RCC 7860 (cell line): ENCODE results near the gene THEMIS2.
"Not testable (repeated sequence)": the region's sequence is repeated elsewhere in the genome, so short reads cannot be mapped to it uniquely, and the experiment has no call there.

ENCODE experiments used
- DNase-seq: peaks from one replicate; pipeline ENCODE4 v3.0.0-alpha.2; 2015; ENCODE audit warnings: low spot score
- FAIRE-seq: peaks from 2 replicates; lab custom pipeline; 2012; peaks lifted over from hg19 to GRCh38; lab: Jason Lieb, UNC

The THEMIS2 gene

DNA sequence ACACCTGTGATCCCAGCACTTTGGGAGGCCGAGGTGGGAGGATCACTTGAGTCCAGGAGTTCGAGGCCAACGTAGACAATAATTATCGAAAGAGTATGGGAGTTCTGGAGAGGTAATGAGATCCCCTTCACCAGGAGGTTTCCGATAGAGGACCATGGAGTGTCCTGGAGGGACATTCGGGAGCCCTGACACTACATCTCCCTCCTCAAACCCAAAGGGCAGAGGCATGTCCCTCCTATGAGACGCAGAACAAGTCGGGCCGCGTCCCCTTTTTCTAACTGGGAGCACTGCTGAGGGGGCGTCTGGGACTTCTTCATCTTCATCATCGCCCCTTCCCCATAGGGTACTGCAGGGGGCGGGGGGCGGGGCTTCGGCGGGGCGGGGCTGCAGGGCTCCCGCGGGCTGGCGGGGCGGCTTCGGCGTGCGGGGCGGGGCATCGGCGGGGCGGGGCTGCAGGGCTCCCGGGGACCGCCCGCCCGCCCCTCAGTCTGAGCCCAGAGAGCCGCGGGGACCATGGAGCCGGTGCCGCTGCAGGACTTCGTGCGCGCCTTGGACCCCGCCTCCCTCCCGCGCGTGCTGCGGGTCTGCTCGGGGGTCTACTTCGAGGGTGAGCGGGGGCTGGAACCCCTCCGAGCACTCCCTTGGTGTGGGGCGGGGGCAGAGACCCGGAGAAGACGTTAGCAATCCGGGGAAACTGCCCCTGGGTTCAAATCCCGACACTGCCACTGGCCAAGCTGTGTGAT, at the start of gene THEMIS2:
Gene THEMIS2 (plus strand): TSS at position 486 of the 743 bp plus-strand sequence. CDS start 28 bp downstream, at position 514.
- no peak for FAIRE-seq
- DNase-seq = no peak

DNA sequence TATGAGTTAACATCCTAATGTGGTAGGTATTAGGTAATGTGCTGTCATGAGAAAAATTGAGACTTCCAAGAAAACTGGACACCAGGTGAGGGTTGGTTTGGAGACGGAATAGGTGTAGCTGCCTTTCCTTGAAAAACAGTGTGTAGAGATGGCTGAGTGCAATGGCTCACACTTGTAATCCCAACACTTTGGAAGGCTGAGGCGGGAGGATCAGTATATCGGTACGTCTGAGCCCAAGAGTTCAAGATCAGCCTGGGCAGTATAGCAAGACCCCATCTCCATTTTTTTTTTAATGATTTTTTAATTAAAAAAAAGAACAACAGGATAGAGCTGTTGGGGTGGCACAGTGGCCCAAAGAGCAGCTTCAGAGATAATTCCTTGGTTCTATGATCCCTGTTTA, 48.6 kb upstream of the THEMIS2 start:
- no peak for FAIRE-seq

DNA sequence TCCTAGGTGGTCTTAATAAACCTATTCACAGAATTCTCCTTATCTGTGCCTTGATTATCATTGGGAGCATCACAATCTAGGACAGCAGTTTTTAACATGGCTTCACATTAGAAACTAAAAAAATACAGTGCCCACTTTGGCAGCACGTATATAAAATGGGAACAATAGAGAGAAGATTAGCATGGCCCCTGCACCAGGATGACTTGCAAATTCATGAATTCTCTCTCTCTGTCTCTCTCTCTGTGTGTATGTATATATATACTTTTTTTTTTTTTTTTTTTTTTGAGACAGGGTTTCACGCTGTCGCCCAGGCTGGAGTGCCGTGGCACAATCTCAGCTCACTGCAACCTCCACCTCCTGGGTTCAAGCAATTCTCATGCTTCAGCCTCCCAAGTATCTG, 47.9 kb upstream of the THEMIS2 start:
- FAIRE-seq = no peak
- no peak for DNase-seq

More for the DNA sequence above, 48.6 kb upstream of the THEMIS2 start:
- DNase-seq = no peak

DNA sequence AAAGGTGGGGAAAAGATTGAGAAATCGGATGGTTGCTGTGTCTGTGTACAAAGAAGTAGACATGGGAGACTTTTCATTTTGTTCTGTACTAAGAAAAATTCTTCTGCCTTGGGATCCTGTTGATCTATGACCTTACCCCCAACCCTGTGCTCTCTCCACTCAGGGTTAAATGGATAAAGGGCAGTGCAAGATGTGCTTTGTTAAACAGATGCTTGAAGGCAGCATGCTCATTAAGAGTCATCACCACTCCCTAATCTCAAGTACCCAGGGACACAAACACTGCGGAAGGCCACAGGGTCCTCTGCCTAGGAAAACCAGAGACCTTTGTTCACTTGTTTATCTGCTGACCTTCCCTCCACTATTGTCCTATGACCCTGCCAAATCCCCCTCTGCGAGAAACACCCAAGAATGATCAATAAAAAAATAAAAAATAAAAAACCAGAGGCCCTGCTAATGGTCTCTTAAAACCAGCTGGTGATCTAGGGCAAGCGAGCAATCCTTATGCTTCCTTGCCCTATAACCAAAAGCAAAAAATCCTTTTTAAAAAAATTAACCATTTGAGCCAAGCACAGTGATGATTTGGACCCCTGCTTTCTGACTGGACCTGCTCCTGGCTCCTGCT, 42.9 kb upstream of the THEMIS2 start:
- not testable (repeated sequence) for FAIRE-seq

DNA sequence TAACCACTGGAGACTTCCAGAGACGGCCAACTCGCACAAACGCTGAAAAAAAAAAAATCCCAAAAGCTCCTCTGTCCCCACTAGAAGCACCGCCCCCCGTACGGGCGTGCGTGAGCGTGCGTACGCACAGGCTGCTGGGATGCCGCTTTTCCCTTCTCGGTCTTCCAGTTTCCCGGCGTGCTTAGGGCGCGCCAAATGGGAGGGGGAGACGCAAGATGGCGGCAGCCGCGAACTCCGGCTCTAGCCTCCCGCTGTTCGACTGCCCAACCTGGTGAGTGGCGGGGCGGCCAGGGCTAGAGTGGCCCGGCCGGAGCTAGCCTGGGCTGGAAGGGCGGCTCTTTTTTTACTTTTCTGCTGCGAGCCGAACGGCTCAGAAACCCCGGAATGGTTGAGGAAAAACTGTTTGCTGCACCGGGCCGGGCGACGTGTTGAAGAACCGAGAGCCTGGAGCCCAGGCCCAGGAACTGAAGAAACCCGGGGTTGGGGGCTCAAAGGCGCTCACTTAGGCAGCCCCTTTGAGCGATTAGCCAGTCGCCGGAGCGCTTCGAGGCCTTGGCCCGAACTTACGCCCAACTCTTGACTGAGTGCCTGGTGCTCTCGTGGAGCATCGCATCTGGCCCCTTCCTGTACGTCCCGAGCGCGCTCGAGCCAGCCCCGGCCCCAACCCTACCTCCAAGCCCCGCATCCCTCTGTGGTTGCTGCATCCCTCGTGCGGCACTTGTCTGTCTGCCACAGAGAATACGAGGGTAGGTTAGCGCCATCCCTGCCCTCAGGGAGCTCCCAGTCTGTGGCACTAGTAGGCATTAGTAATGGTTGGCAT, 41.5 kb upstream of the THEMIS2 start, which contains the start of gene PPP1R8:
Gene PPP1R8 (plus strand): TSS at position 162 of the 820 bp plus-strand sequence. CDS start 54 bp downstream, at position 216.
- DNase-seq (peak; percentile 91), FAIRE-seq (peak; percentile 79)

More for the DNA sequence above, 42.9 kb upstream of the THEMIS2 start:
- DNase-seq = not testable (repeated sequence)

DNA sequence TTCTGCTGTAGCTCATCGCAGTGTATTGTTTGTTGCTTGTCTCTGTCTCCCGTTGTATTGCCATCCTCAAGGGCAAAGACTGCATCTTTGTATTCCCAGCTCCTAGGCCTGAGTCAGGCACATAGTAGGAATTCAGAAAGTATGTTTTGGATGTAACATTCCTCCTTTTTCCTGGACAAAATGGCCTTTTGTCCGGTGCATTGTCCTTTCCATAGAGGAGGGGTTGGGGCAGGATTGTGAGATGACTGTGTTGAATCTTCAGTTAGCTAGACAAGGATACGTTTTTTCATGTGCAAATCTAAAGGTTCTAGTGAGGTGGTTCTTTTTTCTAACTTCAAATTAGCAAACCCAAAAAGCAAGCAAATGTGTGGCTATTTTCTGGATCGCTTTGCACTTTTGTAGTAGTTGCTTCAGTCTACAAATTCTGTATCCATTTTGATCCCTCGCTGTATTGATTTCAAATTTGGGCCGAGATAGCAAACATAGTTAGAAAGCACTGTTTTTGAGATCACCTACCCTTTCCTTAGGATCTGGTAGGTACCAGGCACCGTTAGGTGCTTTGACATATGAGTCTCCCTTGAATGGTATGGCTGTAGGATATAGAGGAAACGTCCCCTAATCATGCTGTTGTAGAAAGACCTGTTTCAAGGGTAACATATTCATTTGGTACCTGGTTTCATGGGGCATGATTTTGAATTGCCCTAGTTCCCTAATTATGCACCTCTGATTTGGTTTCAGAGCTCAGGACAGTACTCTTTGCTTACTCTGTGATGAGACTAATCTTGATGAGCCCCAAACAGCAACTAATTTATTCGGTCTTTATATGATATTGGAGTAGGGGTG, 40.6 kb upstream of the THEMIS2 start:
- FAIRE-seq = no peak
- no peak for DNase-seq

DNA sequence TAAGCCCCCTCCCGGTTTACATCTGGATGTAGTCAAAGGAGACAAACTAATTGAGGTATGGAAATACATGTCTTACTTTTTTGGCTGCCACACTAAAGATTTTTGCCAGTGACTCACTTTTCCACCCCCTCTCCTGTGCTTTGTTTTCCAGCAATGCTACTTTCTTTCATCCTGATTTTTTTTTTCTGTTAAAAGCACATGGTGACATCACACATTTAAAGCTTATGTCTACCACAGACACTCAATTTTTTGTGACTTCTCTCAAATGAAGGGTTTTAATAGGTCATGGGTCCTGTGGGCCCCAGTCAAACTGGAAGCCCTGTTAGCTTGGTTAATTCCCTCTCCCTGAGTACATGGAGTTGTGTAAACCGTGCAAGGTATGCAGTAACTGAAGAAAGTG, 39.6 kb upstream of the THEMIS2 start:
- no peak for DNase-seq
- FAIRE-seq = no peak

DNA sequence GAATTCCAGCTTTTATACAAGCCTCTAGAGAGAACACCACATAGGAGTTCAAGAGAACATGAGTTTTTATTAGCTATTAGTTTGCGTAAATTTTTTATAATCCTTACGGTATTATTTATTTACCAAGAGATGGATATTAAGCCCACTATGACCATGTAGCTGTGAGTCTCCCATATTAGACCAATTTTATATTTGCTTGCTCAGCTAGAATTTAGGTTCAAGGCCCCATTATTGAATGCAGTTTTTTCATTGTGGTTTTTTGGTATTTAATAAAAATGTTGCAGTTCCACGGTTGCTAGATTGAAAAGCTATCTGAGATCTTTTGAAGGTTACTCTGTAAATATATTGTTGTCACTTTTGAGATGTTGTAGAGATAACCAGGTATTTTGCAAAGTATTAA, 38.9 kb upstream of the THEMIS2 start:
- DNase-seq = no peak
- no peak for FAIRE-seq

DNA sequence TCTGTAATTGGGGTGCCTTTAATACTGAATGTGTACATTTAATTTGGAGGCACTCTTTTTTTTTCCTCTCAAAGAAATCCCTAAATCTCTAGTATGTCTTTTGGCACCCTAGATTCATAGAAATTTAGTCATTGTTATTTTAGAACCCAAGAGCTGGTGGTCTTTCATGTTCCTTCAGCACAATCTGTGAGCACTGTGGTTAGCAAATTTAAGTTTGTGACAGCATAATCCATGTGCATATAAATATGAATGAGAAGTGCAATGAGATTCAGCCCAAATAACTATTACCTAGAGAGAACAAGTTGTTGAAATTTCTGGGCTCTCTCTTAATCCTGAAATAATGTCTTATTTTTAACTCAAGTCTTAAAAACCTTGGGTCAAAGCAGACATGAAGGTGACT, 37.3 kb upstream of the THEMIS2 start:
- DNase-seq (no peak), FAIRE-seq (no peak)

DNA sequence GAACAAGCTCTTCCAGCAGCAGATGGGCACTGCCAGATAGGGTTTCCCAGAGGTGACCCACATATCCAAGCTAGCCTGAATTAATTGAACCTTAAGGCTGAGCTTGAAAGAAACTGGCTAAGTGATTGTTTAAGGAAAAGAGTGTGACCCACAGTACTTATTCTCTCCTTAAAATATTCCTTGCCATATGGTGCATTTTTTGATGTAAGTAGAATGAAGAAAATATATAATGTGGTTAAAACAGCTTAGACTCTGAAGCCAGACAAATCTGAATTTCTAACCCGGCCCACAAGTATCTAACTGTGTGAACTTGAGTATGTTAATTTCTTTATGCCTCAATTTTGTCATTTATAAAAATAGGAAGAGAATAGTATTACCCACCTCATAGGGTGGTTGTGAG, 36.8 kb upstream of the THEMIS2 start:
- FAIRE-seq = no peak
- DNase-seq = no peak

DNA sequence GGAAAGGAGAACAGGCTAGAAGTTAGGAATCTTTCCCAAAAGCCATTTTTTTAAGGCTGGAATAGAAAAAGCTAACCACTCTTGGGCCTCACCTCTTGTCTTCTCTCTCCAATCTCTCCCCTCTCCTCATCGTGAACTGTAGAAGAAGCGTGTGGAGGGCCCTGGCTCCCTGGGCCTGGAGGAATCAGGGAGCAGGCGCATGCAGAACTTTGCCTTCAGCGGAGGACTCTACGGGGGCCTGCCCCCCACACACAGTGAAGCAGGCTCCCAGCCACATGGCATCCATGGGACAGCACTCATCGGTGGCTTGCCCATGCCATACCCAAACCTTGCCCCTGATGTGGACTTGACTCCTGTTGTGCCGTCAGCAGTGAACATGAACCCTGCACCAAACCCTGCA, 22.4 kb upstream of the THEMIS2 start:
- FAIRE-seq (no peak), DNase-seq (no peak)

DNA sequence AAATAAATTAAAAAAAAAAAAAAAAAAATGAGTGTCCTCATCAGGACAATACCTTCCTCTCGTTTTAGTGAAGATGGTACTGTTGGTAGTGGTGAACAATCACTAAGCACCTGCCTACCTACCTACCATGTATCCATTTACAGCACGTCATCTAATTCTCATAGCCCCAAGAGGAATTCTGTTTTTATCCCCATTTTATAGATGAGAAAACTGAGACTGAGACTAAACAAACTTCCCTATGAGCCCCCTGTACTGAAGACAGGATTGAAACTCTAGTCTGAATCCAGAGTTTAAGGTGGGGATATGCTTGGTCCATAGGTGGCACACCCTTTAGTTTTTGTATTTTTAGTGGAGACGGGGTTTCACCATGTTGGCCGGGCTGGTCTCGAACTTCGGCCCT, 17.3 kb upstream of the THEMIS2 start:
- FAIRE-seq (no peak), DNase-seq (no peak)

DNA sequence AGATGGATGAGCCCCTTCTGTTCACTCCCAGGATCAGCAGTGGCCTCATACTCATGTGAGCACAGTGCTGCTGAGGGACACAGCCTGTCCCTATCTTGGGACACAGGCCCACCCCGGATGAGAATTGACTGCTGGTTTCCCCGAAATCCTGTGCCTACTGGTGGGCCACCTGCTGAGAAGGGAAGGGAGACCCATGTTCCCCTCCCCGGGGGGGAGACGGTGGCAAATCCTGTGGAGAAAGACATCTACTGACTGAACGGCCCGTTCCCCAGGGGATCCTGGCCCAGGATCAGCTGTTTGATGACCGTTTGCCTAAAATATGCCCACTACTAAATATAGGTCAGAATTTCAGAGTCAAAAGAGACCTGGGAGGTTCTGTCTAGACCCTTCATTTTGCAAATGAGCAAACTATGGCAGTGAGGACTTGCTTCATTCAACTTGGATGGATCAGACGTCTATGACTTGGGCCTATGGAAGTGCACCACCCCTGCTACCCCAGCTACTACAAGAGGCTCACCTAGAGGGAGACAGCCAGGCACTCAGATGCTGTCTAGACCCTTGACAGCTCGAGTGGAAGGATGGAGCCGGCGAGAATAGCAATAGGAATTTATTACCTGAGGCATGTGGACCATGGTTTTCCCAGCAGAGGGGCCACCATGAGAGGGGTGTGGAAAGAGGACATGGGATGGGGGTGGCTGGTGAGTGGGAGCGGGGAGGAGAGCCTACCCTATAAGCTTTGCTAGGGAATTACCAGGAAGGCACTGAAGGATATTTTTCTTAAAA, 15.6 kb upstream of the THEMIS2 start:
- FAIRE-seq (no peak), DNase-seq (no peak)

DNA sequence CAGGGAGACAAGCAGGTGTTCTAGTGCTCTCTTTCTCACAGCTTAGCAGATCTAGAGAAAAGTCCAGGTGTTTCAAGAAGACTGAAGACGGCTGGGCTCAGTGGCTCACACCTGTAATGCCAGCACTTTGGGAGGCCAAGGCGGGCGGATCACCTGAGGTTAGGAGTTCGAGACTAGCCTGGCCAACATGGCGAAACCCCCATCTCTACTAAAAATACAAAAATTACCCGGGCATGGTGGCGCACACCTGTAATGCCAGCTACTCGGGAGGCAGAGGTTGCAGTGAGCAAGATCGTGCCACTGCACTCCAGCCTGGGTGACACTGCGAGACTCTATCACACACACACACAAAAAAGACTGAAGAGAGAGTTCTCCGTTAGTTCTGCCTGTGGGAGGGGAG, 14.8 kb upstream of the THEMIS2 start:
- not testable (repeated sequence) for FAIRE-seq

DNA sequence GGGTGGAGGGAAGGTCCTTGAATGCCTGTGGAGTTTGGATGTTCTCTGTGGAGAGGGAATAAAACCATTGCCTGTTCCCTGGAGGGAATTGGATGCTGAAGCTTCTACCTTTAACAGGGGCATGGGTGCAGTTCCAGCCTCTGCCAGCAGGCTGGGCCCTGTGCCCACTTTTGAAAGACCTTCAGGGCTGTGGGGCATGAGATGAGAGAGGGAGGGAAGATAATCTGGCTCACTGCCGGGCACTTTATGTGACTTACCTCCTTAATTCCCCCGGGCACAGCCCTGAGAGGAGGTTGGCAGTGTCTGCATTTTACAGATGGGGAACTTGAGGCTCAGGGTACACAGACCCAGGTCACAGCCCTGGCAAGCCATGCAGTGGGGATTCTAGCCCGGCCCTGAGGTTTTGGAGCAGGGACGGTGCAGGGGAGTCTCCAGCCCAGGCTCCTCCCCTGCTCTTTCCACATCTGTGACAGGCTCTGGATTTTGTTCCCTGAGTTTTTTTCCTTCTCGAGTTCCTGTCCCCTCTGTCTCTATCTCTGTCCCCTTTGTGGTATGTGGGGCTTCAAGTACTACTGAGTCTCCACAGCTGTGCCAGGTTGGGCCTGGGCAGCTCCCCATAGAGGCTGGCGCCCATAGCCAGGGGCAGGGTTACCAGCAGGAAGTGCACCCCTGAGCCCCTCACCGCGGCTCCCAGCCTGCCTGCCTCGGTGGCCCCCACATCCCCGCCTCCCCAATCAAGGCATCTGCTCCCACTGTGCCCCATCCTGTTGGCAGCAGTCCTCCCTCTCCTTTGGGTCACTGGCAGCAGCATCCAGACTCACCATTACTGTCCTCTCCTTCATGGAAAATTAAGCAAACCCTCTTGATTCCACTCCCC, 14.0 kb upstream of the THEMIS2 start:
- peak; percentile 53 for DNase-seq
- no peak for FAIRE-seq

More for the DNA sequence above, 14.8 kb upstream of the THEMIS2 start:
- DNase-seq = not testable (repeated sequence)

DNA sequence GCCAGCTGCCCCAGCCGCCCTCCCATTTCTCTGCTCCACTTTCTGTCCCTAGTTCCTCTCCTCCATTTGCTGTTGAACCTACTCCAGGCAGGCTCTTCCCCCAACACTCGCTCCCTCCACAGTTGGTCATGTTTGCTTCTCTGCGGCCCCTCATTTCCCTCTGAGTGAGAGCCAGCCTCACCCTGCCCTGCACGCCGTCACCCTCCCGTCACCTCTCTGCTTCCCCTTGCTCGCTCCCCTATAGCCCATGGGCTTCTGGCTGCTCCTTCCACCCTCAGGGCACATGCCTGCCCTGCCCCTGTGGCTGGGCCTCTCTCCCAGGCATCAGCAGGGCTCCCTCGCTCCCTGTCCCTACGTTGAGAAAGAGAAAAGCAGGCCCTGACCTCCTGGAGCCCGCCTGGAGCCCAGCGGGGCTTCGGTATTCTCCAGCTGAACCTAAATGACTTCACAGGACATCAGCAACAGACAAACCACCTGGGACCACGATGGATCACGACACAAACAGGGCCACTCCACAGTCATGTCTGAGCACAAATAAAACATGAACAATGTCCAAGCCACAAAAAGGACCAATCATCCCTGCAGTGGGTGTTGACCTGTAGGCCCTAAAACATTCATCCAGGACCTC, 13.3 kb upstream of the THEMIS2 start:
- no peak for DNase-seq
- FAIRE-seq = no peak

DNA sequence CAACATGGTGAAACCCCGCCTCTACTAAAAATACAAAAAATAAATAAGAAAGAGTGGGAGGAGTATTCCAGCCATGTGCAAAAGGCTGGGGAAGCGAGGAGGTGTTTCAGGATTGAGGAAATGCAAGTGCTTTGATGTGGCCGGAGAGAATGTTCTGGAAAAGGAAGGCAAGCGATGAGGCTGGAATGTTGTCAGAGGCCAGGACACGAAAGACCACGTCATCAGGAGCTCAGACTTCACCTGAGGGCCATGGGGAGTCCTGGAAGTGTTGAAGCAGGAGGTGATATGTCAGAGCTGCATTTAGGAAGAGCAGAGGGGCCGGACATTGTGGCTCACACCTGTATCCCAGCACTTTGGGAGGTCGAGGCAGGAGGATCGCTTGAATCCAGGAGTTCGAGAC, 10.9 kb upstream of the THEMIS2 start:
- FAIRE-seq = no peak
- no peak for DNase-seq

DNA sequence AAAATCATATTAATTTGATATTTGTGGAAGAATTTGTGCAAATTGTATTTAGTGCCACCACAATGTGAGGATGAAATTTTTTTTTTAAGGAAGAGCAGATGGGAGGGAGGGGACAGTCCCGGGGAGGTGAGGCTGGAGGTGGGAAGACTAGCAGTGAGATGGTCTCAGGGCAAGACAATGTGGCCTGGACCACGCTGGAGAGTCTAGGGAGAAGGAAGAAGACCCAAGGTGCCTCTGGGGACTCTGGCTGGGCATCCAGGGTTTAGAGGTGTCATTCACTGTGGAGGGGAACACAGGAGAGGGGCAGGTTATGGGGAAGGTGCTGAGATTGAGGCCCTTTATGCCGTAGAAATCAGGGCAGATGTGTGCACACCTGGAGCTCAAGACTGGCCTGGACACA, 10.3 kb upstream of the THEMIS2 start:
- FAIRE-seq = no peak

More for the DNA sequence above, 10.3 kb upstream of the THEMIS2 start:
- DNase-seq = no peak
